Endothelial cell of umbilical vein (primary cell): ENCODE data around the gene DNAH3. TPM values are rescaled to one million over a fixed set of nuclear protein-coding genes. Genes with fewer than 3 reads are reported as not detected.

Experiments used
- BruUV-seq: library from RNA; stranded (reverse); fragments of 400-500 nt; replicated peaks from 2 replicates; lab custom pipeline; 2021; lab: Mats Ljungman, UMichigan
- CTCF ChIA-PET: fragments of 300-600, 350-600 bp; sonication (Branson Sonifier 250); formaldehyde crosslinking; loops from one replicate; lab custom pipeline; 2021; ENCODE audit warnings: antibody characterized with exemption, inconsistent platforms; lab: Charles Lee
- POLR2A ChIA-PET: fragments of 300-600, 350-600 bp; sonication (Branson Sonifier 250); formaldehyde crosslinking; loops from one replicate; lab custom pipeline; 2021; ENCODE audit warnings: antibody characterized with exemption, inconsistent platforms; lab: Charles Lee
- DNase-seq: peaks from one replicate; pipeline ENCODE4 v3.0.0-alpha.2; 2011; ENCODE audit warnings: low read depth, low spot score
- FAIRE-seq: peaks from 2 replicates; lab custom pipeline; 2011; peaks lifted over from hg19 to GRCh38; lab: Jason Lieb, UNC
- H2AFZ ChIP-seq: 2 replicates; pipeline ENCODE4 v1.6.0; 2012; ENCODE audit warnings: low read depth, low read length, control low read depth, inconsistent platforms
- H3K27ac ChIP-seq: 2 replicates; pipeline ENCODE4 v1.5.1; 2011; ENCODE audit warnings: low read depth, mild to moderate bottlenecking, control low read depth, low read length, moderate library complexity; ENCODE audit not compliant: insufficient read depth
- H3K27me3 ChIP-seq, 2 experiments: 2 replicates each; pipeline versions ENCODE4 v1.6.0 to v1.6.1; 2011; ENCODE audit warnings: low read length in 2 of 2, mixed read lengths in 1 of 2; ENCODE audit not compliant: control insufficient read depth in 2 of 2, insufficient read depth in 2 of 2
- H3K36me3 ChIP-seq, 2 experiments: 2 replicates in 1 of 2; 3 replicates in 1 of 2; pipeline ENCODE4 v1.5.1; 2011; ENCODE audit warnings: low read length in 2 of 2, mild to moderate bottlenecking in 1 of 2, moderate library complexity in 1 of 2; ENCODE audit not compliant: control insufficient read depth in 2 of 2, insufficient read depth in 2 of 2; ENCODE audit errors: extremely low read depth in 1 of 2
- H3K4me1 ChIP-seq: 3 replicates; pipeline ENCODE4 v1.5.1; 2011; ENCODE audit warnings: mild to moderate bottlenecking, low read length; ENCODE audit not compliant: control insufficient read depth, insufficient read depth; ENCODE audit errors: extremely low read depth
- H3K4me2 ChIP-seq: 2 replicates; pipeline ENCODE4 v1.6.1; 2011; ENCODE audit warnings: low read length, control low read depth, mixed read lengths; ENCODE audit not compliant: insufficient read depth
- H3K4me3 ChIP-seq, 3 experiments: fragments of 200-600 bp in 1 of 3; sonication (generic), shearing (Covaris generic) in 1 of 3; replicated peaks in 1 of 3; 2 replicates each; pipeline ENCODE4 v1.5.1; 2011 to 2016; ENCODE audit warnings: control low read depth in 3 of 3, low read length in 3 of 3, mild to moderate bottlenecking in 2 of 3, inconsistent platforms in 1 of 3, low read depth in 1 of 3, moderate library complexity in 1 of 3; ENCODE audit not compliant: insufficient read depth in 1 of 3
- H3K79me2 ChIP-seq: 2 replicates; pipeline ENCODE4 v1.6.0; 2012; ENCODE audit warnings: low read length, inconsistent platforms; ENCODE audit not compliant: control insufficient read depth, insufficient read depth
- H3K9ac ChIP-seq: replicated peaks from 2 replicates; pipeline ENCODE3; 2011; ENCODE audit warnings: low read length, control low read depth; ENCODE audit not compliant: insufficient read depth; ENCODE audit errors: extremely low read depth
- H3K9me1 ChIP-seq: replicated peaks from 3 replicates; pipeline ENCODE4 v1.6.0; 2011; ENCODE audit warnings: mild to moderate bottlenecking, low read length; ENCODE audit not compliant: control insufficient read depth, insufficient read depth; ENCODE audit errors: extremely low read depth
- H3K9me3 ChIP-seq: replicated peaks from 2 replicates; pipeline ENCODE4 v1.5.1; 2012; ENCODE audit warnings: low read length, inconsistent platforms; ENCODE audit not compliant: control insufficient read depth, insufficient read depth
- H4K20me1 ChIP-seq: replicated peaks from 2 replicates; pipeline ENCODE3; 2011; ENCODE audit warnings: mild to moderate bottlenecking, low read length; ENCODE audit not compliant: control insufficient read depth, insufficient read depth; ENCODE audit errors: extremely low read depth
- EZH2 ChIP-seq: IDR thresholded peaks from 2 replicates; pipeline ENCODE4 v1.6.1; 2012; ENCODE audit warnings: borderline replicate concordance, low read depth, mild to moderate bottlenecking, moderate library complexity, low read length, inconsistent platforms; ENCODE audit not compliant: severe bottlenecking
- FOS ChIP-seq: IDR thresholded peaks from 2 replicates; pipeline ENCODE4 v1.6.1; 2011; ENCODE audit warnings: mild to moderate bottlenecking, low read length, moderate library complexity, borderline replicate concordance; ENCODE audit not compliant: insufficient read depth
- JUN ChIP-seq: IDR thresholded peaks from 2 replicates; pipeline ENCODE4 v1.6.1; 2011; ENCODE audit warnings: borderline replicate concordance, low read depth; ENCODE audit not compliant: insufficient read length, insufficient read depth
- dilution Hi-C: fragments of 300-500 bp; cut with MboI; formaldehyde crosslinking; loops from one replicate; pipeline ENCODE4 v1.15.0; 2019; ENCODE audit warnings: low sequenced_read_pairs; ENCODE audit not compliant: extremely low pct_ligation_motif_present
- intact Hi-C: fragments of 100-400 bp; cut with micrococcal nuclease; formaldehyde crosslinking; loops from one replicate; pipeline ENCODE4 v1.10.0; 2022
- polyA plus RNA-seq, 4 experiments: library from polyadenylated mRNA; depleted of rRNA in 3 of 4; stranded (reverse) in 3 of 4; unstranded in 1 of 4; fragments of >200 nt; gene quantifications; 2 replicates each; pipeline versions ENCODE4 v1.2.1 to v1.2.3, GENCODE V29; 2011 to 2012; ENCODE audit warnings: missing spikeins in 1 of 4
- total RNA-seq: library from RNA; stranded (reverse); gene quantifications from 2 replicates; pipeline ENCODE4 v1.2.3, GENCODE V29; 2021

Gene DNAH3
- total and polyA plus RNA-seq, 2 donors (not counting 3 experiments of a cell fraction or from before 2014, with no cell fraction given): not detected

DNA sequence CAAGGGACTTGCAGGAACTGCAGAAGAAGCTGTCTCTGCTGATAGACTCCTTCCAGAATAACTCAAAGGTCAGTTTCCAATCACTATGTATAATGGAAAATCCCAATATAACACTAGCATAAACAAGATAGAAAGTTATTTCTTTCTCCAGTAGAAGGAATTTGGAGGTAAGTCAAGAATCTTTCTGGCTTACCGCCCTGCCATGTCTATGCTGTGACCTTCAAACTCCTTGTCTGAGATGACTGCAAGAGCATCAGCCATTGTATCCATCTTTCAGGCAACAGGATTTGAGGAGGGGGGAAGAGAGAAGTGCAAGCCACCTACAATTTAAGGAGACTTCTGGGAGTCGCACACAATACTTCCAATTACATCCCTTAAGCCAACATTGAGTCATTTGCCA, 10.6 kb upstream of the DNAH3 start:
- DNase-seq (no peak), FAIRE-seq (no peak)
- Histone ChIP-seq H3K4me1 (peaks cover 13% of the 10 kb centered on the region), H2AFZ (no peak overlapping the region), H3K36me3 (peaks cover 2 to 9% of the 10 kb centered on the region in 2 experiments), H3K4me2 (no peak overlapping the region), H3K9me3 (no peaks in the 10 kb centered on the region), H3K27ac (no peak overlapping the region), H3K9me1 (no peaks in the 10 kb centered on the region), H3K9ac (no peak overlapping the region), H3K79me2 (no peaks in the 10 kb centered on the region), H4K20me1 (no peaks in the 10 kb centered on the region), H3K27me3 (no peaks in the 10 kb centered on the region), H3K4me3 (no peak overlapping the region)
- dilution Hi-C loops (no loop called here), intact Hi-C loops (no loop called here)
- no peak for TF ChIP-seq EZH2
- no TSS peak for BruUV-seq
- POLR2A ChIA-PET: no interaction called here
- CTCF ChIA-PET: interaction anchor here (1.2 to 1.4 kb wide), 2 partner anchors 18 to 139 kb away, joined by 3 to 8 read pairs; no protein-coding TSS in a partner anchor

- intact Hi-C loops (no loop called here), dilution Hi-C loops (no loop called here)
- POLR2A ChIA-PET: no interaction called here
- FAIRE-seq (no peak), DNase-seq (no peak)
- Histone ChIP-seq H3K9me3 (no peaks in the 10 kb centered on the region), H3K36me3 (peaks cover 2 to 9% of the 10 kb centered on the region in 2 experiments), H3K79me2 (no peaks in the 10 kb centered on the region), H3K9me1 (no peaks in the 10 kb centered on the region), H3K27ac (no peak overlapping the region), H3K4me3 (no peak overlapping the region), H3K4me1 (peaks cover 13% of the 10 kb centered on the region), H3K4me2 (no peak overlapping the region), H4K20me1 (no peaks in the 10 kb centered on the region), H3K27me3 (no peaks in the 10 kb centered on the region), H3K9ac (no peak overlapping the region), H2AFZ (no peak overlapping the region)
- no TSS peak for BruUV-seq
- TF ChIP-seq FOS: no peak
- TF ChIP-seq JUN: no peak
- CTCF ChIA-PET: interaction anchor here (1.2 to 1.4 kb wide), 2 partner anchors 19 to 140 kb away, joined by 3 to 8 read pairs; no protein-coding TSS in a partner anchor
Measured at GRCh38 chr16:21160276-21160675, 9.6 kb upstream of the DNAH3 start.
